HL-60 (cell line): Measurements from ENCODE around the gene ADARB1.

Experiments used
- DNase-seq, 2 experiments: peaks; one replicate each; pipeline ENCODE4 v3.0.0-alpha.2; 2010 to 2020; ENCODE audit warnings: low read depth in 1 of 2, low spot score in 1 of 2
- H3K27ac ChIP-seq: fragments of 250-450 bp; sonication (Bioruptor Pico); replicated peaks from 2 replicates; pipeline ENCODE4 v1.5.1; 2020; ENCODE audit warnings: mild to moderate bottlenecking, moderate library complexity
- H3K27me3 ChIP-seq: fragments of 250-450 bp; sonication (Bioruptor Pico); 2 replicates; pipeline ENCODE4 v1.5.1; 2021; ENCODE audit warnings: mild to moderate bottlenecking, moderate library complexity; ENCODE audit not compliant: insufficient read depth, poor library complexity, severe bottlenecking
- H3K4me3 ChIP-seq: replicated peaks from 2 replicates; pipeline ENCODE4 v1.5.1; 2011; ENCODE audit warnings: mild to moderate bottlenecking, control low read depth, low read length; ENCODE audit not compliant: insufficient read depth
- CTCF ChIP-seq: IDR thresholded peaks from one replicate; pipeline ENCODE4 v1.5.1; 2011; ENCODE audit warnings: low read length, control low read depth, inconsistent platforms; ENCODE audit not compliant: insufficient read depth
- GABPA ChIP-seq: IDR thresholded peaks from 2 replicates; pipeline ENCODE4 v1.6.1; 2012; ENCODE audit warnings: low read depth
- POLR2AphosphoS5 ChIP-seq: IDR thresholded peaks from 2 replicates; pipeline ENCODE4 v1.6.1; 2012; ENCODE audit warnings: low read depth
- REST ChIP-seq: IDR thresholded peaks from 2 replicates; pipeline ENCODE4 v1.6.1; 2012; ENCODE audit warnings: low read depth; ENCODE audit not compliant: insufficient replicate concordance
- SPI1 ChIP-seq: IDR thresholded peaks from 2 replicates; pipeline ENCODE4 v1.6.1; 2012; ENCODE audit warnings: low read depth, mild to moderate bottlenecking, borderline replicate concordance

ADARB1 gene

GRCh38 chr21:45157932-45158331 lies 83.6 kb downstream of the ADARB1 start:
- no peak for TF ChIP-seq CTCF
- TF ChIP-seq POLR2AphosphoS5: no peak
- no peak for TF ChIP-seq SPI1
- TF ChIP-seq GABPA: no peak
- no peak for TF ChIP-seq REST
- no peaks in the 10 kb centered on the region for H3K27me3 ChIP-seq
- DNase-seq: no peak
- H3K27ac ChIP-seq: no peak overlapping the region
- no peak overlapping the region for H3K4me3 ChIP-seq

GRCh38 chr21:45158491-45159423 lies 84.4 kb downstream of the ADARB1 start:
- Histone ChIP-seq H3K4me3 (no peak overlapping the region), H3K27me3 (no peaks in the 10 kb centered on the region), H3K27ac (no peak overlapping the region)
- DNase-seq: no peak
- TF ChIP-seq REST (no peak), SPI1 (no peak), GABPA (no peak), POLR2AphosphoS5 (no peak), CTCF (no peak)

GRCh38 chr21:45160198-45160597 lies 85.8 kb downstream of the ADARB1 start:
- no peak overlapping the region for H3K27ac ChIP-seq
- H3K4me3 ChIP-seq: no peak overlapping the region
- DNase-seq: no peak
- TF ChIP-seq GABPA (no peak), REST (no peak), SPI1 (no peak), CTCF (no peak), POLR2AphosphoS5 (no peak)
- no peaks in the 10 kb centered on the region for H3K27me3 ChIP-seq
